ENCODE measurements around the gene GBP2.

DNA sequence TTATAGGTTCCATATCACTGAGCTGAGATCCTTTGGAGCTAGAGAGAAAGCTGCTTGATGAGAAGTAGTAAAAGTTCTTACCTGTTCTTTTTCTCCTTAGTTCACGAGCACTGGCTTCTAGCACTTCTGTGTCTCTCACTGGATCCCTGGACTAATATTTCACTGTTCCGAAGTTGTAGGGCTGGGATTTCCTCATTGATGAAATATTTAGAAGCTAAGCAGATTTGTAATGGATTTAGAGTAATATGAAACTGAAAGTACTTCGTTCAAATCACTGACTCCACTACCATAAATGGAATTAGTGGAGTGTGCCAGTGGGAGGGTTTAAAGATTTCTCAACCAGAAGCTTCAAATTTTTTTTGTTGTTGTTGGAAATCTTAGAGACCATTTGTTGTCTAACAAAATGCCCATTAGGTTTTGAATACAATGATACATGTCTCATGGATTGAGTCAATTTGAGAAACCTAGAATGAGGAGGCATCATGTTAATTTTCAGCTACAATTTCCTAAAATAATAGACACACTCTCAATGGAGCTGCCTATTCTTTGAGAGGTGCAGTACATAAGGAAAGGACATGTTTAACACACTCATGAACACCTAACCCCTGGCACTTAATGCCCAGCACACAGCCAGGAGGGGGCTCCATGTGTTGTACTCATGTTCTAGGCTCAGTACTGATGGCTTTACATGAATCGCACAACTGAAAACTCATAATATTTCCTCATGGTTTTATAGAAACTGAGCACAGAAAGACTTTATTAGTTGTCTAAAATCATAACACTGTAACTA is 60.6 kb downstream of the GBP2 start, which contains the start of gene GBP1:
- no peak for TF ChIP-seq POLR2A (IDR thresholded peaks at IDR 0.05; ENCODE audit: low read depth, low read length)
- TF ChIP-seq, protein P1, sequence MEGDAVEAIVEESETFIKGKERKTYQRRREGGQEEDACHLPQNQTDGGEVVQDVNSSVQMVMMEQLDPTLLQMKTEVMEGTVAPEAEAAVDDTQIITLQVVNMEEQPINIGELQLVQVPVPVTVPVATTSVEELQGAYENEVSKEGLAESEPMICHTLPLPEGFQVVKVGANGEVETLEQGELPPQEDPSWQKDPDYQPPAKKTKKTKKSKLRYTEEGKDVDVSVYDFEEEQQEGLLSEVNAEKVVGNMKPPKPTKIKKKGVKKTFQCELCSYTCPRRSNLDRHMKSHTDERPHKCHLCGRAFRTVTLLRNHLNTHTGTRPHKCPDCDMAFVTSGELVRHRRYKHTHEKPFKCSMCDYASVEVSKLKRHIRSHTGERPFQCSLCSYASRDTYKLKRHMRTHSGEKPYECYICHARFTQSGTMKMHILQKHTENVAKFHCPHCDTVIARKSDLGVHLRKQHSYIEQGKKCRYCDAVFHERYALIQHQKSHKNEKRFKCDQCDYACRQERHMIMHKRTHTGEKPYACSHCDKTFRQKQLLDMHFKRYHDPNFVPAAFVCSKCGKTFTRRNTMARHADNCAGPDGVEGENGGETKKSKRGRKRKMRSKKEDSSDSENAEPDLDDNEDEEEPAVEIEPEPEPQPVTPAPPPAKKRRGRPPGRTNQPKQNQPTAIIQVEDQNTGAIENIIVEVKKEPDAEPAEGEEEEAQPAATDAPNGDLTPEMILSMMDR (IDR thresholded peaks at IDR 0.05; ENCODE audit: extremely low read depth in 1 of 2, insufficient read depth in 1 of 2, low read depth in 1 of 2, low read length in 2 of 2), result no peak
- no peak for TF ChIP-seq MYC (IDR thresholded peaks at IDR 0.05; ENCODE audit: low read depth, low read length)
- TF ChIP-seq EZH2 (IDR thresholded peaks at IDR 0.05; ENCODE audit: borderline replicate concordance, low read depth, low read length, severe bottlenecking), result no peak
- TF ChIP-seq POLR2AphosphoS5 (IDR thresholded peaks at IDR 0.05; ENCODE audit: insufficient read depth, low read depth, low read length), result no peak
- TF ChIP-seq, protein P2, sequence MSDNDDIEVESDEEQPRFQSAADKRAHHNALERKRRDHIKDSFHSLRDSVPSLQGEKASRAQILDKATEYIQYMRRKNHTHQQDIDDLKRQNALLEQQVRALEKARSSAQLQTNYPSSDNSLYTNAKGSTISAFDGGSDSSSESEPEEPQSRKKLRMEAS (IDR thresholded peaks at IDR 0.05; ENCODE audit: insufficient read depth, insufficient read length), result no peak
- TF ChIP-seq FOS (IDR thresholded peaks at IDR 0.05; ENCODE audit: borderline replicate concordance, insufficient read depth, low read length), result no peak
- no peak for TF ChIP-seq JUN (IDR thresholded peaks at IDR 0.05; ENCODE audit: borderline replicate concordance, insufficient read depth, insufficient read length, low read depth)
- no peak for TF ChIP-seq GATA2 (IDR thresholded peaks at IDR 0.05; ENCODE audit: insufficient read depth, insufficient read length, low read depth, low read length)
